GM20431 (cell line): ENCODE data around the gene DNAAF8.

Experiments used
- in situ Hi-C: fragments of 300-500 bp; cut with MseI, MboI; formaldehyde crosslinking; loops from one replicate; pipeline ENCODE4 v1.15.0; 2020; ENCODE audit warnings: low sequenced_read_pairs; ENCODE audit not compliant: unreplicated experiment

Gene DNAAF8

DNA sequence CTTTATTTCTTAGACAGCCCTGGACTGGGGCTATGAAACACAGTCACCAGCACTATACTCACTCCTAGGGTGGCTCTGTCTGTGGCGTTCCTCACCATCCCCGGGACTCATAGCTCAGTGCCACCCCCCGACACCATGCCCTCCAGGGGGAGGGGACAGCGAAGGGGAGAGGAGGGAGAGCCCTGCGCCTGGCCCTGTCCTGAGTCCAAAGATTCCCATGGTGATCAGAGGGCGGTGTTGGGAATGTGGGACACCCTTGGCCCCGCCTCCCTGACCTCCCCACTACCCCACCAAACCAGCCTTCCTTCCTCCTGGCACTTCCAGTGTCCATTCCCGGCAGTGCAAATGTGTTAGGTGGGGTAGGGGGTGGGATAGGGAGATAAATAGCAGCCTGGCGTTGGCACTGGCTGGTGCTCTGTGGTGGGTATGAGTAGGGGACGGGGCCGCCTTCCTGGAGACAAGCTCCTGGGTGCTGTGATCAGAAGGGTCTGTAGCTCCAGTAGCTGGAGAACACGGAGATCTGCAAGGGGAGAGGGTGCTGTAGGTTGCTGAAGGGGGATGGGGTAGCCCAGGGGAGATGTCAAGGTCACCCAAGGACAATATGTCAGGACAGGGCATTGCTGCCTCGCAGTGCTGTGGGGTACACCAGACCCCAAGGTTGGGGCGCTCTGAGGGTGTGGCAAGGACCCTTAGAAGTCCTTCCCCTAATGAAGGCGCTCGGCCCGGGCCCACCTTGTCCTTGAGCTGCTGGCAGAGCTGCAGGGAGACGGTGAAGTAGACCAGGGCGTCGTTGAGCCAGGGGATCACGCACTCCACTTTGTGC lies 62.9 kb downstream of the DNAAF8 start:
- in situ Hi-C loops: no loop called here

DNA sequence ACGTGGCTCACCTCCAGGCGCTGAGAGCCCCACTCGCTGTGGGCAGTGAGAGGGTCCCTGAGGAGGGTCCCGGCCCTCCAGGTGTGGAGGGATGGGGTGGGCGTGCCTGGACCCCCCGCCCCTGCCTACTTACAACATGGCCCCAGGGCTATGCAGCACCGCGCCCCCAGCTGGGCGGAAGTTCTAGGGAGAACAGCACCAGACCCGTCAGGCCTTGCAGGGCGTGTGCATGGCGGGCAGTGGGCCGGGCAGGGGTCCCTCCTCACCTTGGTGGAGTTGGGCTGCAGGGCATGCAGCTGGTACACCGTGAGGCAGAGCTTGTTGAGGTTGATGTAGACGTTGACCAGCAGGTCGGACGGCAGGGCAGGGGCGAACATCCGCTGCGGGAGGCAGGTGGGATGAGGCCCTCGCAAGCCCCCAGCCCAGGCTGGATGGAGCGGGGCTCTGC lies 63.5 kb downstream of the DNAAF8 start:
- in situ Hi-C loops: no loop called here

DNA sequence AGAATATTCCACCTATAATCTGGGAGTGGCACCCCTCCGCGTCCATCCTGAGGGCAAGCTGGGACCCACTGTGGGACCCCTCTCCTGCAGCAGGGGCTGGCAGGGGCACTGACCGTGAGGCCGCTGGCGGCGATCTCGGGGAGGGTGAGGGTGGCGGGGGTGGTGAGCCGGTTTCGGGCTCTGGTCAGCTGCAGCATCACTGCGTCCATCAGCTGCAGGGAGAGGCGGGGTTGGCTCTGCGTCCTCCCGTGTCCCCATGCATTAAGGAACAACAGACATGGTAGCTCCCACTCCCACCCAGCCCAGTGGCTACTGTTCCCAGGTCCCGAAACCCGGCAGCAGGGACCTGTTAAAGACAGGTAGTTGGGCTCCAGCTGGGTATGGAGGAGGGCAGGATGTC lies 64.1 kb downstream of the DNAAF8 start:
- in situ Hi-C loops: no loop called here
